Suprapubic skin (tissue), 4 donors: ENCODE results near the gene NOVA2. TPM values are rescaled to one million over a fixed set of nuclear protein-coding genes. Genes with fewer than 3 reads are reported as not detected.
A peak's percentile ranks its signal among the peaks of the same experiment; 100 is the strongest.

Source experiments
- DNase-seq, 2 donors: peaks; one replicate each; pipeline ENCODE4 v3.0.0-alpha.2; 2019; ENCODE audit warnings: low spot score in 2 of 2
- H3K27ac ChIP-seq: fragments of 200-600 bp; sonication (generic); one replicate; pipeline ENCODE4 v1.5.1; 2019
- H3K27me3 ChIP-seq: fragments of 200-600 bp; sonication (generic); one replicate; pipeline ENCODE4 v1.5.1; 2019
- H3K36me3 ChIP-seq: fragments of 200-600 bp; sonication (generic); one replicate; pipeline ENCODE4 v1.5.1; 2019
- H3K4me1 ChIP-seq: fragments of 200-600 bp; sonication (generic); one replicate; pipeline ENCODE4 v1.5.1; 2019
- H3K4me3 ChIP-seq: fragments of 200-600 bp; sonication (generic); one replicate; pipeline ENCODE4 v1.5.1; 2019; ENCODE audit warnings: mild to moderate bottlenecking
- H3K9me3 ChIP-seq: fragments of 200-600 bp; sonication (generic); one replicate; pipeline ENCODE4 v1.5.1; 2019
- CTCF ChIP-seq, 2 donors: fragments of 200-600 bp in 1 of 2; fragments of 450-650 bp in 1 of 2; sonication (generic) in 1 of 2; IDR thresholded peaks; one replicate each; pipeline ENCODE4 v1.5.1; 2016 to 2019; ENCODE audit warnings: antibody characterized with exemption in 2 of 2, mild to moderate bottlenecking in 1 of 2, moderate library complexity in 1 of 2
- EP300 ChIP-seq: sonication (generic); formaldehyde crosslinking; IDR thresholded peaks from one replicate; pipeline ENCODE4 v1.6.1; 2017; ENCODE audit warnings: antibody characterized with exemption
- POLR2A ChIP-seq, 2 donors: fragments of 450-650 bp; IDR thresholded peaks; one replicate each; pipeline ENCODE4 v1.6.1; 2017; ENCODE audit warnings: antibody characterized with exemption in 2 of 2, mild to moderate bottlenecking in 2 of 2, moderate library complexity in 2 of 2
- POLR2AphosphoS5 ChIP-seq, 3 donors: sonication (generic); formaldehyde crosslinking; IDR thresholded peaks; one replicate each; pipeline ENCODE4 v1.6.1; 2017; ENCODE audit warnings: antibody characterized with exemption in 3 of 3
- WGBS: methylation state at CpG from one replicate; pipeline ENCODE4 v1.1.5; 2018; 5-methylcytosine and 5-hydroxymethylcytosine counted together
- total RNA-seq, 4 donors: library from RNA; depleted of rRNA; stranded (reverse); fragments of >200 nt; gene quantifications; one replicate each; pipeline ENCODE4 v1.1.0, GENCODE V29; 2016

NOVA2 gene
- total RNA-seq, 4 donors from 2014 or later = 0.21 to 0.97 (median 0.55) TPM

DNA sequence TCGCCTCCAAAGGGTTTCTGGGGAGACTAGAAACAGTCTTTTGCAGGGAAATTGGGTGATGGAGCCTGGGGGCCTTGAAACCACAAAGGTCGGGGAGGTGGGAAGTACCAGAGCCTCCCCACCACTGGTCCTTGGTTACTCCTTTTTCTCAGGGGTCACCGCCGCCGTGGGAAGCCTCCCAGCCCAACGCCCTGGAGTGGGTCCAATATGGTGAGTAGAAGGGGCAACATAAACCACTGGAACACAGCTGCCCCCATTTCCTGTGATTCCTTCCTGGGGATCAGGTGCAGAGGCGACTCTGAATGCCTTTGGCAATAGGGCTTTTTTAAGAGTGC lies 43.4 kb upstream of the NOVA2 start:
- H3K27ac ChIP-seq = no peak overlapping the region
- TF ChIP-seq POLR2AphosphoS5 (IDR thresholded peaks at IDR 0.05) (no peak), POLR2A (IDR thresholded peaks at IDR 0.05) (no peak), EP300 (no peak), CTCF (IDR thresholded peaks at IDR 0.05) (no peak)
- H3K9me3 ChIP-seq = no peaks in the 10 kb centered on the region
- WGBS = 48% methylated on average over 7 of the region's 7 CpGs
- peaks cover 3% of the 10 kb centered on the region for H3K36me3 ChIP-seq
- peaks cover 32% of the 10 kb centered on the region for H3K27me3 ChIP-seq
- DNase-seq = no peak
- peaks cover 51% of the 10 kb centered on the region for H3K4me1 ChIP-seq
- peak overlapping the region; percentile 58 for H3K4me3 ChIP-seq

- WGBS = 1% methylated on average over 33 of the region's 48 CpGs
- peak overlapping the region; percentile 7 for H3K27ac ChIP-seq
- DNase-seq = peak in 1 of 2 donors; percentile 84
These were observed 42.9 kb upstream of the NOVA2 start for GRCh38 chr19:46016426-46017094.

DNA sequence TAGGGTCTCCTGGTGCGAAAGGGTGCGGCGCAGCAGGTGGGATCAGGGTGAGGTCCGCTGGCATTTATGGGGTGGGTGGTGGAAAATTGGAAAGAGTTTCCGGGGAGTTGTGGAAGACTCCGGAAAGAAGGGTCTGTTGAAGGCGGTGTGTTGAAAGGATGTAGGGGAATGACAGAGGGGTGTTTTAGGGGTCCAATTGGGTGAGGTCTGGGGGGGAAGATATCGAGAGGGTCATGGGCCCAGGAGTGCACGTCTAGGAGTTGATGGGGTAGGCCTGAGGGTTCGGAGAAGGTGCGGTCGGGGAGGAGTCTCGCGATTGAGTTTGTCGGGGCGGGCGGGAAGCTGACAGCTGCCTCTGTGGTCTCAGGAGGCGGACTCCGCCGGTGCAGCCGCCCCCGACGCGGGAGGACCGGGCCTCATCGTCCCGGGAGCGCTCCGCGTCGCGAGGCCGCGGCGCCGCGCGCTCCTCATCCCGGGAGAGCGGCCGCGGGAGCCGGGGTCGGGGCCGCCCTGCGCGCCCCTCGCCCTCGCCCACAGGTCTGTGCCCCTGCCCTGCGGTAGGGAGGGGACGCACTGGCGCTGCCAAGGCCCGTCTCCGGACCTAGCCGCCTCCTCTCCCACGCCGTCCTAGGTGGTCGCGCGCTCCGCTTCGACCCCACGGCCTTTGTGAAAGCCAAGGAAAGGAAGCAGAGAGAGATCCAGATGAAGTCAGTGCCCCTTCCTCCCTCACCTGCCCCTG lies 42.2 kb upstream of the NOVA2 start:
- Histone ChIP-seq H3K4me3 (peak overlapping the region; percentile 58), H3K36me3 (peaks cover 3% of the 10 kb centered on the region), H3K27ac (peak overlapping the region; percentile 7), H3K27me3 (peaks cover 26% of the 10 kb centered on the region), H3K4me1 (peaks cover 39% of the 10 kb centered on the region), H3K9me3 (no peaks in the 10 kb centered on the region)
- WGBS = 4% methylated on average over 20 of the region's 63 CpGs
- no peak for TF ChIP-seq POLR2A (IDR thresholded peaks at IDR 0.05)
- TF ChIP-seq EP300 = no peak
- no peak for TF ChIP-seq CTCF (IDR thresholded peaks at IDR 0.05)
- no peak for TF ChIP-seq POLR2AphosphoS5 (IDR thresholded peaks at IDR 0.05)
- no peak for DNase-seq

More at GRCh38 chr19:46016426-46017094, 42.9 kb upstream of the NOVA2 start:
- H3K27me3 ChIP-seq = peaks cover 28% of the 10 kb centered on the region
- TF ChIP-seq CTCF (IDR thresholded peaks at IDR 0.05) (peak; percentile 28 to 94), POLR2A (IDR thresholded peaks at IDR 0.05) (no peak), EP300 (no peak)
- peaks cover 46% of the 10 kb centered on the region for H3K4me1 ChIP-seq
- H3K9me3 ChIP-seq = no peaks in the 10 kb centered on the region
- peaks cover 3% of the 10 kb centered on the region for H3K36me3 ChIP-seq
- H3K4me3 ChIP-seq = peak overlapping the region; percentile 58

GRCh38 chr19:46014941-46015686 lies 41.4 kb upstream of the NOVA2 start:
- TF ChIP-seq POLR2A (IDR thresholded peaks at IDR 0.05) (peak in 1 of 2 donors; percentile 10), POLR2AphosphoS5 (IDR thresholded peaks at IDR 0.05) (no peak)
- Histone ChIP-seq H3K27me3 (peaks cover 26% of the 10 kb centered on the region), H3K9me3 (no peaks in the 10 kb centered on the region), H3K27ac (no peak overlapping the region), H3K4me3 (peak overlapping the region; percentile 58), H3K4me1 (peaks cover 36% of the 10 kb centered on the region), H3K36me3 (peaks cover 3% of the 10 kb centered on the region)
- DNase-seq = peak in 1 of 2 donors; percentile 80
- WGBS = 7% methylated on average over 18 of the region's 74 CpGs

GRCh38 chr19:46014534-46014933 lies 40.9 kb upstream of the NOVA2 start:
- no peak for DNase-seq
- no peak overlapping the region for H3K27ac ChIP-seq
- WGBS = 26% methylated on average over 5 of the region's 8 CpGs
- TF ChIP-seq EP300 (no peak), CTCF (IDR thresholded peaks at IDR 0.05) (no peak), POLR2AphosphoS5 (IDR thresholded peaks at IDR 0.05) (no peak), POLR2A (IDR thresholded peaks at IDR 0.05) (no peak)
- H3K4me1 ChIP-seq = peaks cover 33% of the 10 kb centered on the region
- peak overlapping the region; percentile 58 for H3K4me3 ChIP-seq
- peaks cover 26% of the 10 kb centered on the region for H3K27me3 ChIP-seq
- peaks cover 3% of the 10 kb centered on the region for H3K36me3 ChIP-seq
- no peaks in the 10 kb centered on the region for H3K9me3 ChIP-seq
